GM04504 (cell line): ENCODE measurements around the gene PRSS22.

Experiments used
- DNase-seq: peaks from one replicate; pipeline ENCODE4 v3.0.0-alpha.2; 2012; ENCODE audit warnings: low read depth

PRSS22 gene

GRCh38 chr16:2827831-2828520 is 30.0 kb downstream of the PRSS22 start:
- no peak for DNase-seq

GRCh38 chr16:2827374-2827791 is 30.6 kb downstream of the PRSS22 start:
- DNase-seq, result no peak

- no peak for DNase-seq
These were observed 31.2 kb downstream of the PRSS22 start for GRCh38 chr16:2826591-2827373.

- no peak for DNase-seq
These were observed 32.1 kb downstream of the PRSS22 start for GRCh38 chr16:2825906-2826305.

- no peak for DNase-seq
These were observed 32.8 kb downstream of the PRSS22 start for GRCh38 chr16:2825049-2825742.

- DNase-seq, result no peak
These were observed 33.3 kb downstream of the PRSS22 start for GRCh38 chr16:2824626-2825025.

- no peak for DNase-seq
These were observed 35.5 kb downstream of the PRSS22 start for GRCh38 chr16:2822496-2822895.

- no peak for DNase-seq
These were observed 35.8 kb downstream of the PRSS22 start for GRCh38 chr16:2822158-2822495.

- DNase-seq, result no peak
These were observed 36.3 kb downstream of the PRSS22 start for GRCh38 chr16:2821487-2822157.

GRCh38 chr16:2820836-2821486 is 37.0 kb downstream of the PRSS22 start:
- no peak for DNase-seq

GRCh38 chr16:2819939-2820835 is 37.8 kb downstream of the PRSS22 start:
- no peak for DNase-seq

GRCh38 chr16:2819179-2819938 is 38.6 kb downstream of the PRSS22 start:
- no peak for DNase-seq

- DNase-seq, result no peak
These were observed 39.6 kb downstream of the PRSS22 start for GRCh38 chr16:2818272-2818876.

GRCh38 chr16:2817340-2818271 is 40.4 kb downstream of the PRSS22 start:
- no peak for DNase-seq

GRCh38 chr16:2816751-2817339 is 41.1 kb downstream of the PRSS22 start, which contains the start of gene PRSS21:
PRSS21 (plus strand) TSS chr16:2817237; CDS start chr16:2817269, 32 bp downstream.
- DNase-seq, result no peak

GRCh38 chr16:2815299-2815771 is 42.6 kb downstream of the PRSS22 start:
- DNase-seq, result no peak

- no peak for DNase-seq
These were observed 43.2 kb downstream of the PRSS22 start for GRCh38 chr16:2814551-2815298.
